DOHH2 (cell line): Measurements from ENCODE around the gene GAB1.

Experiments used
- H3F3A ChIP-seq: fragments of 200-600 bp; sonication (generic), shearing (Covaris generic); 2 replicates; pipeline ENCODE4 v1.6.0; 2016; ENCODE audit warnings: antibody characterized with exemption, mild to moderate bottlenecking; ENCODE audit not compliant: control insufficient read depth, insufficient read depth
- H3K27ac ChIP-seq: fragments of 200-600 bp; sonication (generic); 2 replicates; pipeline ENCODE4 v1.5.1; 2014; ENCODE audit warnings: low read depth, mild to moderate bottlenecking, low read length, moderate library complexity
- H3K27me3 ChIP-seq: fragments of 200-600 bp; sonication (generic); 2 replicates; pipeline ENCODE4 v1.6.1; 2014; ENCODE audit warnings: mild to moderate bottlenecking, low read length, mixed read lengths; ENCODE audit not compliant: control insufficient read depth
- H3K36me3 ChIP-seq: fragments of 200-600 bp; sonication (generic); 2 replicates; pipeline ENCODE4 v1.6.1; 2014; ENCODE audit warnings: mild to moderate bottlenecking, low read length, moderate library complexity, mixed read lengths; ENCODE audit not compliant: control insufficient read depth
- H3K4me1 ChIP-seq: fragments of 200-600 bp; sonication (generic); 2 replicates; pipeline ENCODE4 v1.6.1; 2014; ENCODE audit warnings: mild to moderate bottlenecking, low read length, mixed read lengths; ENCODE audit not compliant: control insufficient read depth
- H3K4me2 ChIP-seq: fragments of 200-600 bp; sonication (generic); 2 replicates; pipeline ENCODE4 v1.6.0; 2014; ENCODE audit warnings: mild to moderate bottlenecking, low read length, moderate library complexity
- H3K4me3 ChIP-seq: fragments of 200-600 bp; sonication (generic); 2 replicates; pipeline ENCODE4 v1.5.1; 2014; ENCODE audit warnings: mild to moderate bottlenecking, low read length, mixed read lengths
- H3K79me2 ChIP-seq: fragments of 200-600 bp; sonication (generic); 2 replicates; pipeline ENCODE4 v1.6.1; 2014; ENCODE audit warnings: mild to moderate bottlenecking, low read length, mixed read lengths; ENCODE audit not compliant: control insufficient read depth
- H3K9me2 ChIP-seq: fragments of 200-600 bp; sonication (generic); replicated peaks from 2 replicates; pipeline ENCODE4 v1.6.1; 2014; ENCODE audit warnings: mild to moderate bottlenecking, low read length, mixed read lengths; ENCODE audit not compliant: control insufficient read depth
- H3K9me3 ChIP-seq: fragments of 200-600 bp; sonication (generic); 2 replicates; pipeline ENCODE4 v1.6.1; 2014; ENCODE audit warnings: antibody characterized with exemption, low read length, mixed read lengths; ENCODE audit not compliant: control insufficient read depth, insufficient read depth
- H4K20me1 ChIP-seq: fragments of 200-600 bp; sonication (generic); 2 replicates; pipeline ENCODE4 v1.6.0; 2014; ENCODE audit warnings: low read depth, mild to moderate bottlenecking, antibody characterized with exemption, low read length, moderate library complexity; ENCODE audit not compliant: control insufficient read depth, insufficient read depth
- CTCF ChIP-seq: fragments of 200-600 bp; sonication (generic); IDR thresholded peaks from one replicate; pipeline ENCODE4 v1.5.1; 2014; ENCODE audit warnings: antibody characterized with exemption, mild to moderate bottlenecking, low read depth, low read length; ENCODE audit not compliant: poor library complexity, severe bottlenecking
- EZH2phosphoT487 ChIP-seq: fragments of 200-600 bp; sonication (generic); IDR thresholded peaks from 2 replicates; pipeline ENCODE4 v1.6.1; 2017; ENCODE audit warnings: borderline replicate concordance, mild to moderate bottlenecking, antibody characterized with exemption, low read length, moderate library complexity, mixed read lengths

Gene GAB1

DNA sequence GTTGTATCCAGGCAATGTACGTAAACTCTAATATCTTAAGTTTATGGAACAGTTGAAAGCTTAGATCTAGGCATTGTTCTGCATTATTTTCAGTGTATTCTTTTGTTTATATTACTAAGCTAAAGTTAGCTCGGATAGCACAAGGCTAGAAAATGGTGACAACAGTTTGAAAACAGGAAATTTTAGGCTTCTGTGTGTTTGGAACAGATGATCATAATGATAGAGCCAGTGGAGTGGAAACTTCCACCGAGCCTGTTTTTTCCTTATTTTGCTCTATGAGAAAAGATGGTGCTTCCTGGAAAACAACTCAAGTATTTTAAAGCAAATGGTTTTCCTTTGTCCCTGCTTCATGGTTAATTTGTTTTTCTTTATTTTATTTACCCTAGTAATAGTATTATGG lies 70.8 kb downstream of the GAB1 start:
- Histone ChIP-seq H3K4me2 (peak overlapping the region; percentile 79), H3K4me1 (peaks cover 100% of the 10 kb centered on the region), H3K27ac (peak overlapping the region; percentile 98), H3K79me2 (peaks cover 74% of the 10 kb centered on the region), H3K27me3 (no peaks in the 10 kb centered on the region), H3F3A (peaks cover 32% of the 10 kb centered on the region), H3K4me3 (peak overlapping the region; percentile 69), H4K20me1 (no peaks in the 10 kb centered on the region), H3K36me3 (peaks cover 24% of the 10 kb centered on the region), H3K9me2 (no peaks in the 10 kb centered on the region), H3K9me3 (no peaks in the 10 kb centered on the region)
- TF ChIP-seq CTCF: no peak
- TF ChIP-seq EZH2phosphoT487: no peak

GRCh38 chr4:143407888-143408287 lies 71.2 kb downstream of the GAB1 start:
- Histone ChIP-seq H3K4me3 (no peak overlapping the region; the same call in 1 of the 2 replicates), H3F3A (peaks cover 28% of the 10 kb centered on the region), H3K27me3 (no peaks in the 10 kb centered on the region), H3K9me3 (no peaks in the 10 kb centered on the region), H3K36me3 (peaks cover 21% of the 10 kb centered on the region), H3K27ac (peak overlapping the region; percentile 98), H4K20me1 (no peaks in the 10 kb centered on the region), H3K9me2 (no peaks in the 10 kb centered on the region), H3K4me1 (peaks cover 100% of the 10 kb centered on the region), H3K79me2 (peaks cover 75% of the 10 kb centered on the region), H3K4me2 (peak overlapping the region; percentile 79)
- TF ChIP-seq EZH2phosphoT487 (no peak), CTCF (no peak)

DNA sequence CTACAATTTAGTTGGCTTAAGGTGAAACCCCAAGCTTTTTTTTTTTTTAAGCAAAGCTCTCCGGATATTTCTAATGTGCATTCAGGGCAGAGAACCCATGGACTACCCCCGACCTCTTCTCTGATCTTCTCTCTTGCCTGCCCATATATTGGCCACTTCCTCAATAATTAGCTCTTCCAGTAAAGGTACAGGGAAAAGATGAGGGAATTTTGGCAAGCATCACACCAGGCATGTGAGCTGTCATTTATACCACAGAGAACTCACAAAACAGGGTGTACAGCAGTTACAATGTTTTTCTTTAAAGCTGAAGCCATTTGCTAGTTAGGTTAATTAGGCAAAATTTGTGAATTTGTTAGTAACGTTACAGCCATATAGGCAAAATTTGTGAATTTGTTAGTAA lies 73.3 kb downstream of the GAB1 start:
- Histone ChIP-seq H3K4me3 (no peak overlapping the region), H3K27ac (peak overlapping the region; percentile 57), H3K9me3 (no peaks in the 10 kb centered on the region), H3K4me1 (peaks cover 93% of the 10 kb centered on the region), H3F3A (peaks cover 9% of the 10 kb centered on the region), H3K27me3 (no peaks in the 10 kb centered on the region), H3K79me2 (peaks cover 82% of the 10 kb centered on the region), H3K4me2 (0 out of 2 replicates have a peak overlapping the region, but pooled peaks have one; percentile 3), H3K36me3 (peaks cover 18% of the 10 kb centered on the region), H3K9me2 (no peaks in the 10 kb centered on the region), H4K20me1 (no peaks in the 10 kb centered on the region)
- TF ChIP-seq CTCF (no peak), EZH2phosphoT487 (no peak)
